Stomach (tissue), 9 donors: ENCODE results near the gene DICER1. TPM values are rescaled to one million over a fixed set of nuclear protein-coding genes. Genes with fewer than 3 reads are reported as not detected.

ENCODE experiments used
- DNase-seq, 2 donors: peaks; one replicate each; pipeline versions ENCODE4 v3.0.0 to v3.0.0-alpha.2; 2013 to 2019
- H3K27ac ChIP-seq, 5 donors: fragments of 200-600 bp in 4 of 5; sonication (generic) in 4 of 5; one replicate each; pipeline ENCODE4 v1.5.1; 2013 to 2019; ENCODE audit warnings: mild to moderate bottlenecking in 1 of 5, moderate library complexity in 1 of 5
- H3K27me3 ChIP-seq, 3 donors: fragments of 200-600 bp; sonication (generic); one replicate each; pipeline ENCODE4 v1.5.1; 2017 to 2019; ENCODE audit warnings: mixed run types in 1 of 3
- H3K36me3 ChIP-seq, 4 donors: fragments of 200-600 bp; sonication (generic); 1 replicate in 3 of 4; 2 replicates in 1 of 4; pipeline ENCODE4 v1.5.1; 2016 to 2019
- H3K4me1 ChIP-seq, 4 donors: fragments of 200-600 bp; sonication (generic); one replicate each; pipeline ENCODE4 v1.5.1; 2016 to 2019
- H3K4me3 ChIP-seq, 4 donors: fragments of 200-600 bp; sonication (generic) in 3 of 4; one replicate each; pipeline ENCODE4 v1.5.1; 2016 to 2019; ENCODE audit warnings: mild to moderate bottlenecking in 1 of 4
- H3K9me3 ChIP-seq, 4 donors: fragments of 200-600 bp; sonication (generic); one replicate each; pipeline ENCODE4 v1.5.1; 2016 to 2019
- EP300 ChIP-seq: sonication (generic); formaldehyde crosslinking; IDR thresholded peaks from one replicate; pipeline ENCODE4 v1.6.1; 2017; ENCODE audit warnings: antibody characterized with exemption
- POLR2A ChIP-seq, 4 donors: fragments of 450-650 bp; IDR thresholded peaks; one replicate each; pipeline ENCODE4 v1.6.1; 2016; ENCODE audit warnings: antibody characterized with exemption in 4 of 4, control low read depth in 2 of 4, mild to moderate bottlenecking in 1 of 4, moderate library complexity in 1 of 4
- POLR2AphosphoS5 ChIP-seq, 3 donors: sonication (generic); formaldehyde crosslinking; IDR thresholded peaks; one replicate each; pipeline ENCODE4 v1.6.1; 2016; ENCODE audit warnings: antibody characterized with exemption in 3 of 3
- WGBS, 5 donors: extraction: QIAGEN DNeasy Blood & Tissue Kit in 3 of 5; methylation state at CpG; one replicate each; pipeline versions ENCODE4 v1.1.5 to v1.1.7; 2013 to 2018; 5-methylcytosine and 5-hydroxymethylcytosine counted together
- intact Hi-C: fragments of 100-400 bp; cut with DNase I; formaldehyde crosslinking; loops from one replicate; pipeline ENCODE4 v1.15.1; 2023; ENCODE audit warnings: low total_unique reads
- polyA plus RNA-seq, 3 donors: library from polyadenylated mRNA; stranded (reverse); fragments of 200-250 nt; gene quantifications; one replicate each; pipeline ENCODE4 v1.2.3, GENCODE V29; 2013
- total RNA-seq, 5 donors: library from RNA; depleted of rRNA; stranded (reverse); fragments of >200 nt; gene quantifications; one replicate each; pipeline versions ENCODE4 v1.1.0 to v1.2.3, GENCODE V29; 2014 to 2016
- TF ChIP-seq, protein P1 (sequence below), 7 experiments: fragments of 450-650 bp in 4 of 7; fragments of 200-600 bp in 3 of 7; sonication (generic) in 3 of 7; IDR thresholded peaks; one replicate each; pipeline ENCODE4 v1.5.1; 2016 to 2019; ENCODE audit warnings: antibody characterized with exemption in 7 of 7, control low read depth in 2 of 7, mild to moderate bottlenecking in 1 of 7
- donor health status: healthy with polysubstance abuse.
- donor health status: Bipolar disorder and iron deficiency.
- donor health status: healthy.

The DICER1 gene
- total and polyA plus RNA-seq, 8 donors, result 6.1 to 104 (median 53.4) TPM

- Histone ChIP-seq H3K27ac (peak overlapping the region in 3 of 5 donors; percentile 26 to 40 (median 40)), H3K36me3 (no peaks in the 10 kb centered on the region), H3K9me3 (peaks cover 0 to 8% (median 4%) of the 10 kb centered on the region in 4 donors), H3K4me1 (peaks cover 25 to 89% (median 54%) of the 10 kb centered on the region in 4 donors), H3K27me3 (no peaks in the 10 kb centered on the region), H3K4me3 (no peak overlapping the region)
- no peak for DNase-seq
- whole genome bisulfite sequencing, 5 donors, result 71 to 80% (median 76%) methylated on average over 10 of the region's 10 CpGs
- intact Hi-C loops, result no loop called here
- TF ChIP-seq EP300 (no peak), POLR2AphosphoS5 (IDR thresholded peaks at IDR 0.05) (no peak), POLR2A (IDR thresholded peaks at IDR 0.05) (no peak)
- TF ChIP-seq, protein P1, sequence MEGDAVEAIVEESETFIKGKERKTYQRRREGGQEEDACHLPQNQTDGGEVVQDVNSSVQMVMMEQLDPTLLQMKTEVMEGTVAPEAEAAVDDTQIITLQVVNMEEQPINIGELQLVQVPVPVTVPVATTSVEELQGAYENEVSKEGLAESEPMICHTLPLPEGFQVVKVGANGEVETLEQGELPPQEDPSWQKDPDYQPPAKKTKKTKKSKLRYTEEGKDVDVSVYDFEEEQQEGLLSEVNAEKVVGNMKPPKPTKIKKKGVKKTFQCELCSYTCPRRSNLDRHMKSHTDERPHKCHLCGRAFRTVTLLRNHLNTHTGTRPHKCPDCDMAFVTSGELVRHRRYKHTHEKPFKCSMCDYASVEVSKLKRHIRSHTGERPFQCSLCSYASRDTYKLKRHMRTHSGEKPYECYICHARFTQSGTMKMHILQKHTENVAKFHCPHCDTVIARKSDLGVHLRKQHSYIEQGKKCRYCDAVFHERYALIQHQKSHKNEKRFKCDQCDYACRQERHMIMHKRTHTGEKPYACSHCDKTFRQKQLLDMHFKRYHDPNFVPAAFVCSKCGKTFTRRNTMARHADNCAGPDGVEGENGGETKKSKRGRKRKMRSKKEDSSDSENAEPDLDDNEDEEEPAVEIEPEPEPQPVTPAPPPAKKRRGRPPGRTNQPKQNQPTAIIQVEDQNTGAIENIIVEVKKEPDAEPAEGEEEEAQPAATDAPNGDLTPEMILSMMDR (IDR thresholded peaks at IDR 0.05), result no peak
Observed at GRCh38 chr14:95146079-95146771, 11.1 kb downstream of the DICER1 start.

DNA sequence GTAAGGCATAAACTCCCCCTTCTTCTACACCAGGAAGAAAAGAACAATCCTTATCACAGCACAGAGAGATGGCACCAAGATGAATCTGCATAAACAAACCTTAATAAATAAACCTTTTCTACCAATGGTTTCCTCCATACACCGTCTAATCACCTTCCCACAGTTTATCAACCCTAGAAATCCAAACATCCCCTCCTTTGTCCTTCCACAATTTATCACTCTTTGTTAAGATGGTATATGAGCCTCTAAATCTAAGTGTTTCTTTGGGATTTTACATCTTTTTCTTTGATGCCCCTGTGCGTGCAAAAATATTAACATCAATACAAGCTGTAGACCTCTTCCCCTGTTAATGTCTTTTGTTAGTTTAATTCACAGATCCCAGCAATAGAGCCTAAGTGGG lies 12.5 kb downstream of the DICER1 start:
- intact Hi-C loops, result no loop called here
- Histone ChIP-seq H3K4me3 (no peak overlapping the region), H3K9me3 (peaks cover 0 to 8% (median 4%) of the 10 kb centered on the region in 4 donors), H3K27me3 (no peaks in the 10 kb centered on the region), H3K27ac (peak overlapping the region in 2 of 5 donors; percentile 58 to 78), H3K36me3 (no peaks in the 10 kb centered on the region), H3K4me1 (peaks cover 29 to 89% (median 60%) of the 10 kb centered on the region in 4 donors)
- DNase-seq, result no peak
- 58 to 88% (median 84%) methylated on average over 2 of the region's 2 CpGs for WGBS, 5 donors
- no peak for TF ChIP-seq POLR2AphosphoS5 (IDR thresholded peaks at IDR 0.05)
- TF ChIP-seq POLR2A (IDR thresholded peaks at IDR 0.05), result no peak
- TF ChIP-seq, protein P1 (IDR thresholded peaks at IDR 0.05), result no peak
- no peak for TF ChIP-seq EP300

DNA sequence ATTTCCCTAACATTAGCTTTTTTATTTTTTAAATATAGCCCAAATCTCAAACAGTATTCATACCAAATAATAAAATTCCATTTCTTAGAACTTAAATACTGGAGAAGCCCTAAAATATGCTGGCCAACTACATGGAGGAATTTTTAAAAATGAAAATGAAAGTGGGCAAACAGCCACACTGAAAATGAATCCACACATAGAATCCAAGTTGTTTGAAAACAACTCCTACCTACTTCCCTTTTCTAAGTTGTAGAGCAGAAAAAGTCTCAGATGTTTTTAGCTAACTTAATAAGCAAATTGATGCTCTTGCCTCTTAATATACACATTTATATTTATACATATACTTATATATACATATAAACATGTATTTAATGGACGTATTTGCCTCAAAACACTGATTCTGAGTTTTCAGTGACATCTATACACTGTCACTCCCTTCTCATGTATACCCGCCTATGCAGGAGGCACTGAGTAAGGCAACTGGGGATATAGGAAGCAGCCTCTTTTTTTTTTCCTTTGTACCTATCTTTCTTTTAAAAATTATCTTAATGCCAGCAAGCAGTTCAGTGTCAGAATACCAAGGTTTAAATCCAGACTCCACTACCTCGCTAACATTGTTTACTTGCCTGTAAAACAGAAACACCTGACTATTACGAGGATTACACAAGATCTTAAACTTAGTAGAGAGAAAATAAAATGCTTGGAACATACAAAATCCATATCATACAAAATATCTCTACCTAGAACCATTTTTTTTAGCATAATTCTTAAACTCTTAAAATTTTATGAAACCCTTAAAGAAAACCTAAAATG lies 13.3 kb downstream of the DICER1 start:
- TF ChIP-seq POLR2A (IDR thresholded peaks at IDR 0.05), result no peak
- TF ChIP-seq EP300, result no peak
- TF ChIP-seq, protein P1 (IDR thresholded peaks at IDR 0.05), result no peak
- no peak for TF ChIP-seq POLR2AphosphoS5 (IDR thresholded peaks at IDR 0.05)
- Histone ChIP-seq H3K4me3 (peak overlapping the region in 1 of 4 donors; percentile 10), H3K9me3 (peaks cover 0 to 8% (median 4%) of the 10 kb centered on the region in 4 donors), H3K27me3 (no peaks in the 10 kb centered on the region), H3K4me1 (peaks cover 33 to 89% (median 57%) of the 10 kb centered on the region in 4 donors), H3K36me3 (no peaks in the 10 kb centered on the region), H3K27ac (peak overlapping the region in 4 of 5 donors; percentile 26 to 78 (median 42))
- intact Hi-C loops, result no loop called here
- 38 to 57% (median 48%) methylated on average over 4 of the region's 4 CpGs for WGBS, 5 donors
- DNase-seq, result peak in 1 of 2 donors; percentile 56

- WGBS, 5 donors, result 95 to 100% (median 98%) methylated on average over 2 of the region's 2 CpGs
- H3K27ac ChIP-seq, result peak overlapping the region in 1 of 5 donors; percentile 78
- no peak for DNase-seq
- no peaks in the 10 kb centered on the region for H3K36me3 ChIP-seq
- peaks cover 39 to 88% (median 59%) of the 10 kb centered on the region in 4 donors for H3K4me1 ChIP-seq
- intact Hi-C loops, result no loop called here
- H3K9me3 ChIP-seq, result peaks cover 0 to 8% (median 4%) of the 10 kb centered on the region in 4 donors
- TF ChIP-seq EP300 (no peak), POLR2AphosphoS5 (IDR thresholded peaks at IDR 0.05) (no peak), POLR2A (IDR thresholded peaks at IDR 0.05) (no peak)
- TF ChIP-seq, protein P1 (IDR thresholded peaks at IDR 0.05), result no peak
- H3K27me3 ChIP-seq, result no peaks in the 10 kb centered on the region
- no peak overlapping the region for H3K4me3 ChIP-seq
Observed at GRCh38 chr14:95142208-95142607, 15.1 kb downstream of the DICER1 start.
